ENCODE results near the gene EIF6. TPM values are rescaled to one million over a fixed set of nuclear protein-coding genes. Genes with fewer than 3 reads are reported as not detected.

EIF6 gene
- total and polyA plus RNA-seq, 2 experiments from 2014 or later: 149 to 215 TPM

DNA sequence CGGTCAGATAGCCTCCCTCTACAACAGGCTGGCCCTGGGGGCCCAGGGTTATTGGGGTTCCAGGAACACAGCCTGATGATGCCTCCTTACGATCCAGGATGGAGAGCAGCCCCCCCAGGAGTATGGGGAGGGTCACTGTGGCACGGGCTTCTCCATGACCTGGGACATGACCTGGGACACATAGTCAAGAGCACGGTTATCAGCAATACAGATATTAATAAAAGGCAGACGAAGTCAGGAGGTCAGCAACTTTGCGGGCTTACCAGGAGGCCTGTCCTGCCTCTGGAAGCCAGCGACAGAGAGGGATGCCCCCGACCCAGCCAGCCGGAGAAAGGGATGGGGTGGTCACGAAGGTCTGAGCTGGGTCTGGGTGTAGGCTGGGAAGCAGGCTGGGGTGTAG lies 7.4 kb downstream of the EIF6 start:
- ATAC-seq: no peak; the same call in 2 of the 3 replicates

More for the DNA sequence above, 7.4 kb downstream of the EIF6 start:
- 0 out of 2 replicates have a peak, but pooled peaks cover 14% of the 10 kb centered on the region for H4K20me1 ChIP-seq (replicated peaks; ENCODE audit: insufficient read depth)
- Mint-ChIP-seq H3K4me1 (peaks cover 11% of the 10 kb centered on the region; the same call in 2 of the 3 replicates), H3K27me3 (ENCODE audit: insufficient read depth, low read depth, poor library complexity) (peaks cover 37% of the 10 kb centered on the region), H3K9me3 (no peaks in the 10 kb centered on the region; the same call in 2 of the 3 replicates), H3K36me3 (ENCODE audit: low read depth) (peaks cover 39% of the 10 kb centered on the region), H3K4me3 (peak overlapping the region; percentile 86), H3K27ac (peak overlapping the region; percentile 96)
- H3K4me3 ChIP-seq: peak overlapping the region; percentile 83
- DNase-seq (ENCODE audit: low spot score): no peak
- H3F3A ChIP-seq (replicated peaks; ENCODE audit: low read depth): peaks cover 36% of the 10 kb centered on the region
- peaks cover 11% of the 10 kb centered on the region; the same call in 1 of the 2 replicates for H3K4me1 ChIP-seq (ENCODE audit: insufficient read depth)
- H3K36me3 ChIP-seq (ENCODE audit: insufficient read depth): peaks cover 8% of the 10 kb centered on the region
- peaks cover 19% of the 10 kb centered on the region for H3K79me2 ChIP-seq (replicated peaks; ENCODE audit: insufficient read depth)
- peak overlapping the region; percentile 80 for H3K27ac ChIP-seq (ENCODE audit: low read depth)
- H3K27me3 ChIP-seq (ENCODE audit: insufficient read depth): no peaks in the 10 kb centered on the region
- peak overlapping the region; percentile 97 for H3K4me2 ChIP-seq
- no peaks in the 10 kb centered on the region for H3K9me2 ChIP-seq (ENCODE audit: insufficient read depth)
- no peak overlapping the region for H2AFZ ChIP-seq
- TF ChIP-seq CREB1 (CRISPR knock-in tag; IDR thresholded peaks at IDR 0.05; ENCODE audit: low read depth) (no peak), NANOG (IDR thresholded peaks at IDR 0.05; ENCODE audit: borderline replicate concordance) (no peak), STAT1 (IDR thresholded peaks at IDR 0.05; ENCODE audit: unreplicated experiment) (no peak), JUNB (IDR thresholded peaks at IDR 0.05; ENCODE audit: unreplicated experiment) (no peak), ZNF331 (CRISPR knock-in tag; IDR thresholded peaks at IDR 0.05; ENCODE audit: low read depth) (no peak), POLR2AphosphoS5 (IDR thresholded peaks at IDR 0.05; ENCODE audit: low read depth) (no peak), EZH2phosphoT487 (IDR thresholded peaks at IDR 0.05; ENCODE audit: unreplicated experiment) (no peak), ZNF114 (CRISPR knock-in tag; IDR thresholded peaks at IDR 0.05) (no peak), EZH2 (IDR thresholded peaks at IDR 0.05; ENCODE audit: low read depth, unreplicated experiment) (no peak)
- TF ChIP-seq, protein P1, sequence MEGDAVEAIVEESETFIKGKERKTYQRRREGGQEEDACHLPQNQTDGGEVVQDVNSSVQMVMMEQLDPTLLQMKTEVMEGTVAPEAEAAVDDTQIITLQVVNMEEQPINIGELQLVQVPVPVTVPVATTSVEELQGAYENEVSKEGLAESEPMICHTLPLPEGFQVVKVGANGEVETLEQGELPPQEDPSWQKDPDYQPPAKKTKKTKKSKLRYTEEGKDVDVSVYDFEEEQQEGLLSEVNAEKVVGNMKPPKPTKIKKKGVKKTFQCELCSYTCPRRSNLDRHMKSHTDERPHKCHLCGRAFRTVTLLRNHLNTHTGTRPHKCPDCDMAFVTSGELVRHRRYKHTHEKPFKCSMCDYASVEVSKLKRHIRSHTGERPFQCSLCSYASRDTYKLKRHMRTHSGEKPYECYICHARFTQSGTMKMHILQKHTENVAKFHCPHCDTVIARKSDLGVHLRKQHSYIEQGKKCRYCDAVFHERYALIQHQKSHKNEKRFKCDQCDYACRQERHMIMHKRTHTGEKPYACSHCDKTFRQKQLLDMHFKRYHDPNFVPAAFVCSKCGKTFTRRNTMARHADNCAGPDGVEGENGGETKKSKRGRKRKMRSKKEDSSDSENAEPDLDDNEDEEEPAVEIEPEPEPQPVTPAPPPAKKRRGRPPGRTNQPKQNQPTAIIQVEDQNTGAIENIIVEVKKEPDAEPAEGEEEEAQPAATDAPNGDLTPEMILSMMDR (conservative IDR thresholded peaks at IDR 0.05; ENCODE audit: low read depth in 2 of 2): no peak
- TF ChIP-seq, protein P2, sequence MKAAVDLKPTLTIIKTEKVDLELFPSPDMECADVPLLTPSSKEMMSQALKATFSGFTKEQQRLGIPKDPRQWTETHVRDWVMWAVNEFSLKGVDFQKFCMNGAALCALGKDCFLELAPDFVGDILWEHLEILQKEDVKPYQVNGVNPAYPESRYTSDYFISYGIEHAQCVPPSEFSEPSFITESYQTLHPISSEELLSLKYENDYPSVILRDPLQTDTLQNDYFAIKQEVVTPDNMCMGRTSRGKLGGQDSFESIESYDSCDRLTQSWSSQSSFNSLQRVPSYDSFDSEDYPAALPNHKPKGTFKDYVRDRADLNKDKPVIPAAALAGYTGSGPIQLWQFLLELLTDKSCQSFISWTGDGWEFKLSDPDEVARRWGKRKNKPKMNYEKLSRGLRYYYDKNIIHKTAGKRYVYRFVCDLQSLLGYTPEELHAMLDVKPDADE (IDR thresholded peaks at IDR 0.05): no peak
- TF ChIP-seq, protein P3, sequence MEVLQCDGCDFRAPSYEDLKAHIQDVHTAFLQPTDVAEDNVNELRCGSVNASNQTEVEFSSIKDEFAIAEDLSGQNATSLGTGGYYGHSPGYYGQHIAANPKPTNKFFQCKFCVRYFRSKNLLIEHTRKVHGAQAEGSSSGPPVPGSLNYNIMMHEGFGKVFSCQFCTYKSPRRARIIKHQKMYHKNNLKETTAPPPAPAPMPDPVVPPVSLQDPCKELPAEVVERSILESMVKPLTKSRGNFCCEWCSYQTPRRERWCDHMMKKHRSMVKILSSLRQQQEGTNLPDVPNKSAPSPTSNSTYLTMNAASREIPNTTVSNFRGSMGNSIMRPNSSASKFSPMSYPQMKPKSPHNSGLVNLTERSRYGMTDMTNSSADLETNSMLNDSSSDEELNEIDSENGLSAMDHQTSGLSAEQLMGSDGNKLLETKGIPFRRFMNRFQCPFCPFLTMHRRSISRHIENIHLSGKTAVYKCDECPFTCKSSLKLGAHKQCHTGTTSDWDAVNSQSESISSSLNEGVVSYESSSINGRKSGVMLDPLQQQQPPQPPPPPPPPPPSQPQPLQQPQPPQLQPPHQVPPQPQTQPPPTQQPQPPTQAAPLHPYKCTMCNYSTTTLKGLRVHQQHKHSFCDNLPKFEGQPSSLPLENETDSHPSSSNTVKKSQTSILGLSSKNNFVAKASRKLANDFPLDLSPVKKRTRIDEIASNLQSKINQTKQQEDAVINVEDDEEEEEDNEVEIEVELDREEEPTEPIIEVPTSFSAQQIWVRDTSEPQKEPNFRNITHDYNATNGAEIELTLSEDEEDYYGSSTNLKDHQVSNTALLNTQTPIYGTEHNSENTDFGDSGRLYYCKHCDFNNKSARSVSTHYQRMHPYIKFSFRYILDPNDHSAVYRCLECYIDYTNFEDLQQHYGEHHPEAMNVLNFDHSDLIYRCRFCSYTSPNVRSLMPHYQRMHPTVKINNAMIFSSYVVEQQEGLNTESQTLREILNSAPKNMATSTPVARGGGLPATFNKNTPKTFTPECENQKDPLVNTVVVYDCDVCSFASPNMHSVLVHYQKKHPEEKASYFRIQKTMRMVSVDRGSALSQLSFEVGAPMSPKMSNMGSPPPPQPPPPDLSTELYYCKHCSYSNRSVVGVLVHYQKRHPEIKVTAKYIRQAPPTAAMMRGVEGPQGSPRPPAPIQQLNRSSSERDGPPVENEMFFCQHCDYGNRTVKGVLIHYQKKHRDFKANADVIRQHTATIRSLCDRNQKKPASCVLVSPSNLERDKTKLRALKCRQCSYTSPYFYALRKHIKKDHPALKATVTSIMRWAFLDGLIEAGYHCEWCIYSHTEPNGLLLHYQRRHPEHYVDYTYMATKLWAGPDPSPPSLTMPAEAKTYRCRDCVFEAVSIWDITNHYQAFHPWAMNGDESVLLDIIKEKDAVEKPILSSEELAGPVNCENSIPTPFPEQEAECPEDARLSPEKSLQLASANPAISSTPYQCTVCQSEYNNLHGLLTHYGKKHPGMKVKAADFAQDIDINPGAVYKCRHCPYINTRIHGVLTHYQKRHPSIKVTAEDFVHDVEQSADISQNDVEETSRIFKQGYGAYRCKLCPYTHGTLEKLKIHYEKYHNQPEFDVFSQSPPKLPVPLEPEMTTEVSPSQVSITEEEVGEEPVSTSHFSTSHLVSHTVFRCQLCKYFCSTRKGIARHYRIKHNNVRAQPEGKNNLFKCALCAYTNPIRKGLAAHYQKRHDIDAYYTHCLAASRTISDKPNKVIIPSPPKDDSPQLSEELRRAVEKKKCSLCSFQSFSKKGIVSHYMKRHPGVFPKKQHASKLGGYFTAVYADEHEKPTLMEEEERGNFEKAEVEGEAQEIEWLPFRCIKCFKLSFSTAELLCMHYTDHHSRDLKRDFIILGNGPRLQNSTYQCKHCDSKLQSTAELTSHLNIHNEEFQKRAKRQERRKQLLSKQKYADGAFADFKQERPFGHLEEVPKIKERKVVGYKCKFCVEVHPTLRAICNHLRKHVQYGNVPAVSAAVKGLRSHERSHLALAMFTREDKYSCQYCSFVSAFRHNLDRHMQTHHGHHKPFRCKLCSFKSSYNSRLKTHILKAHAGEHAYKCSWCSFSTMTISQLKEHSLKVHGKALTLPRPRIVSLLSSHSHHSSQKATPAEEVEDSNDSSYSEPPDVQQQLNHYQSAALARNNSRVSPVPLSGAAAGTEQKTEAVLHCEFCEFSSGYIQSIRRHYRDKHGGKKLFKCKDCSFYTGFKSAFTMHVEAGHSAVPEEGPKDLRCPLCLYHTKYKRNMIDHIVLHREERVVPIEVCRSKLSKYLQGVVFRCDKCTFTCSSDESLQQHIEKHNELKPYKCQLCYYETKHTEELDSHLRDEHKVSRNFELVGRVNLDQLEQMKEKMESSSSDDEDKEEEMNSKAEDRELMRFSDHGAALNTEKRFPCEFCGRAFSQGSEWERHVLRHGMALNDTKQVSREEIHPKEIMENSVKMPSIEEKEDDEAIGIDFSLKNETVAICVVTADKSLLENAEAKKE (CRISPR knock-in tag; IDR thresholded peaks at IDR 0.05): no peak
- TF ChIP-seq, protein P4, sequence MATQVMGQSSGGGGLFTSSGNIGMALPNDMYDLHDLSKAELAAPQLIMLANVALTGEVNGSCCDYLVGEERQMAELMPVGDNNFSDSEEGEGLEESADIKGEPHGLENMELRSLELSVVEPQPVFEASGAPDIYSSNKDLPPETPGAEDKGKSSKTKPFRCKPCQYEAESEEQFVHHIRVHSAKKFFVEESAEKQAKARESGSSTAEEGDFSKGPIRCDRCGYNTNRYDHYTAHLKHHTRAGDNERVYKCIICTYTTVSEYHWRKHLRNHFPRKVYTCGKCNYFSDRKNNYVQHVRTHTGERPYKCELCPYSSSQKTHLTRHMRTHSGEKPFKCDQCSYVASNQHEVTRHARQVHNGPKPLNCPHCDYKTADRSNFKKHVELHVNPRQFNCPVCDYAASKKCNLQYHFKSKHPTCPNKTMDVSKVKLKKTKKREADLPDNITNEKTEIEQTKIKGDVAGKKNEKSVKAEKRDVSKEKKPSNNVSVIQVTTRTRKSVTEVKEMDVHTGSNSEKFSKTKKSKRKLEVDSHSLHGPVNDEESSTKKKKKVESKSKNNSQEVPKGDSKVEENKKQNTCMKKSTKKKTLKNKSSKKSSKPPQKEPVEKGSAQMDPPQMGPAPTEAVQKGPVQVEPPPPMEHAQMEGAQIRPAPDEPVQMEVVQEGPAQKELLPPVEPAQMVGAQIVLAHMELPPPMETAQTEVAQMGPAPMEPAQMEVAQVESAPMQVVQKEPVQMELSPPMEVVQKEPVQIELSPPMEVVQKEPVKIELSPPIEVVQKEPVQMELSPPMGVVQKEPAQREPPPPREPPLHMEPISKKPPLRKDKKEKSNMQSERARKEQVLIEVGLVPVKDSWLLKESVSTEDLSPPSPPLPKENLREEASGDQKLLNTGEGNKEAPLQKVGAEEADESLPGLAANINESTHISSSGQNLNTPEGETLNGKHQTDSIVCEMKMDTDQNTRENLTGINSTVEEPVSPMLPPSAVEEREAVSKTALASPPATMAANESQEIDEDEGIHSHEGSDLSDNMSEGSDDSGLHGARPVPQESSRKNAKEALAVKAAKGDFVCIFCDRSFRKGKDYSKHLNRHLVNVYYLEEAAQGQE (IDR thresholded peaks at IDR 0.05; ENCODE audit: unreplicated experiment): no peak
